DMS 273 (cell line): Measurements from ENCODE around the gene C17orf67.

ENCODE experiments used
- DNase-seq: peaks from one replicate; lab custom pipeline; 2025; ENCODE audit not compliant: unreplicated experiment; lab: John Stamatoyannopoulos, UW

C17orf67 gene

DNA sequence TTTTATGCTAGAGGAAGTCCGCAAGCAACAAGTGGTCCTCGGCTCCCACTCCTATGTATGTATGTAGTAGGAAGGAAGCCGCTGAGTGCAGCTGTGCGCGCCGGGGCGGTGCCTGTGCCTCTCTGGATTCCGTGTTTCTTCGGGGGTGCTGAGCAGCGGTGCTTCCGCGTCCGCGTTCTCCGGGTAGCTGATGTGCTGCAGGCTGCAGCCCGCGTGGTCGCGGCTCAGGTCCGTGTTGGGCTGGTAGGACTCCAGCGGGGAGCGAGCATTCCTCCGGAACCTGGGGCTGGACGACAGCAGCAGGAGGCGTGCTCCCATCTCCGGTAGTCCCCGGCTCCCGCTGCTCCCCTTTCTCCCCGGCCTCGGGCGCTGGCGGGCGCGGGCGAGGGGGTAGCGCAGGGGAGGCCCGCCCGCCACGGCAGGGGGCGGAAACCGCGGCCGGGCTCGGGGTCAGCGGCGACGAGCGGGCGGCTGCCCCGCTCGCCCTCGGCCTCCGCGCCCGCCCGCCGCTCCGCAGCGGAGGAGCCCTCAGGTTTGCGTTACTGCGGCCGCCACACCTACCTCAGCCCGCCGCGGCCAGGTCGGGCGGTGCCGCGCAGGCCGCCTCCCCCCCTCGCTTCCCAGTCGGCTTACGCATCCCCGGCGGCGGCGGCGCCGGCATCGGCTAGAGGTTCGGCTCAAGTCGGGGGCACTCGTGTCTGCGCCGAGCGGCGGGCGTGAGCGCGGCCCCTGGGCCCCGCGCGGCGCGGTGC is 487 bp downstream of the C17orf67 start:
- peak; percentile 96 for DNase-seq

DNA sequence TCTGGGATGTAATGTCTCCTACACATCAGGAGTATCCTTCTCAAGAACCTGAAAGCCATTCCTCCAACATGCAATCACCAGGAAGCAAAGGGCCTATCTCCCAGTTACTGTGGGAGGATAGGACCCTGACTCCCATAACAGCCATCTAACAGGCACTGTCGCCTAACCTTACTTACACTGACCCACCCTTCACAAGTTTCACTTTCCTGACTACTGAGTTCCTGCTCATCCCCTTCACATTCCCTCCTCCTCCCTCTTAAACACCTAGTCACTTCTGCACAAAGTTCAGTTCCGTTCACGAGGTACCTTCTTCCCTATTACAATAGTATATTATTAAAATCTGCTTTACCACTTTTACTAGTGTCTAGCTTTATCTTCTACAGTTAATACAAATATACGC is 1.3 kb downstream of the C17orf67 start:
- peak; percentile 39 for DNase-seq

DNA sequence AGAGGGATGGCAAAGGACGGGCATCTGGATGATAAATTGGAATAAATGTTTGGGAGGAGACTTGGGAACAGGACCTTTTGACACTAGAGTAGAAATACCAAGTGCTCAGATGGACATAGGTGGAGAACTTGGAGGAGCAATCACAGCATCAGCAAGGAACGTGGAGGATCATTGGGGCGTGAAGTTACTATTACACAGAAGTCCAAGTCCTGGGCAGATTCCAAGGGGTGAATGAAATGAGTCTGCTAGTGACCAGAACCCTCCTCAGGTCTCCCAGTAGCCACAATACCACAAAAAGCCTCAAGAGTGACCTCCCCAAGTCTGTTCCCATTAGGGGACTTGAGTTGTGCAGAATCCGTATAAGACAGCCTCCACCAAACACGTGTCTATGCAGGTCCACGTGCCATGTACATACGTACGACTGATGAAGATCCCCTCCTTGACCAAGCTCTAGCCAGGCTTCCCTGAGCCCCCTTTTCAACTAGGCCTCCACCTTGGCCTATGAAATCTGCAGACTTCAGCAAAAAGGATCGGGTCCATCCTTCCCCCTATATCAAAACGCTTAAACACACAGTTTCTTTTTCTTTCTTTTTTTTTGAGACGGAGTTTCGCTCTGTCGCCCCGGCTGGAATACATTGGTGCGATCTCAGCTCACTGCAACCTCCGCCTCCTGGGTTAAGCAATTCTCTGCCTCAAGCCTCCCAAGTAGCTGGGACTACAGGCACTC is 2.2 kb downstream of the C17orf67 start:
- DNase-seq, result no peak

DNA sequence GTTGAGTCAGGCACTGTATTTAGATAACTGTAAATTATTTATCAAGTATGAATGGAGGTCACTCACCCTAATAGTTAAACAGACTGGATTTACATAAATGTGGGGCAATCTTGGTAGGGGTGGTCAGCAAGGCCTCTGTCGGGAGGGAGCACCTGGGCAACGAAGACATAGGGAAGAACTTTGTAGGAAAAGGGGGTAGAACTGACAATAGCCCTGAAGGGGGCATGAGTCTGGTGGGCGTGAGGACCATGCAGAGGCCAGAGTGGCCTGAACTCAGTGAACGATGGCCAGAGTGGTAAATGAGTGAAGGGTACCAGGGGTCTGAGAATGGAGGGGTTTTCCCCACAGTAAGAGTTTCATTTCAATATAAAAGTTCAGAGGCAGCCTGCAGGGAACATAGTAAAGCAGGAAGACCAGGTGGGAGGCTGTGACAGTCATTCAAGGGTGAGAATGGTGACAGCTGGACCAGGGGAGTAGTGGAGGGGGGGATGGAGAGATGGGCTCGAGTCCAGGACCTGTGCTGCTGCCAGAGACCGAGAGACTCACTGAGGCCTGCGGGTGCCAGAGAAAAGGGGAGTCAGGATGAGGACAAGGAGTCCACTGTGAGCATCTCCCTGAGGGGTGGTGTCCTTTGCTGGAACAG is 2.9 kb downstream of the C17orf67 start:
- peak; percentile 71 for DNase-seq

DNA sequence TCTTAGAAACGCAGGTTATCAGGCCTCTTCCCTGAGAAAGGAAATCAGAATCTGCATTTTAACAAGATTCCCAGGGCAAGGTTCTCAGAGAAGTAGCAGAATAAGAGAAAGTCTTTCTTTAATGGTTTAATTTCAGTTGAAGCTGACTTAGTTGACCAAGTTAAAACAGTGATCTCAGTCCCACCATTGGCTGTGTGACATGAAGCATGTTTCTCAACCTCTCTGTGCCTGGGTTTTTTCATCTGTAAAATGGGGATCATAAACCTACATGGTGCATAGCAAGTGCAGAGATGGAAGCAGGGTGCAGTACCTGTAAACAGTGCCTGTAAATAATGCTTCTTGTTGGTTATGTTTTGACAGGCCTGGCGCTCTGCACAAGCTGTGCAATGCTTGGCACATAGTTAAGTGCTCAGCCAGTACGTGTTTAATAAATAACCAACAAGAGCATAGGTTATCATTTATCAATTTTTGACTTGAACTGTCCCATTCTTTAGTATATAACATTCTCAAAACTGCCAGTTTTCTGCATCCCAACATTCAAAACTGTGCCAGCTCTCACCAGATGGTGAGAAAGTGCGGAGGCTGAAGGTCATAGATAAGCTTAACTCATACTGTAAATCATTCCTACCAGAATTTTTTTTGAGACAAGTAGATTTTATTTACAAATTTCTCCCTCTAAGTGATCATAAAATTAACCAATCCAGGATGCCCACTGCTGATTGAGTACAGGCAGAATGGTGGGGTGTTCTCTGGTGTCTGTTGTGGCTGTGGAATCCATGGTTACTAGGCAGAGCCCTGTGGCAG is 6.9 kb downstream of the C17orf67 start:
- DNase-seq, result peak; percentile 39

DNA sequence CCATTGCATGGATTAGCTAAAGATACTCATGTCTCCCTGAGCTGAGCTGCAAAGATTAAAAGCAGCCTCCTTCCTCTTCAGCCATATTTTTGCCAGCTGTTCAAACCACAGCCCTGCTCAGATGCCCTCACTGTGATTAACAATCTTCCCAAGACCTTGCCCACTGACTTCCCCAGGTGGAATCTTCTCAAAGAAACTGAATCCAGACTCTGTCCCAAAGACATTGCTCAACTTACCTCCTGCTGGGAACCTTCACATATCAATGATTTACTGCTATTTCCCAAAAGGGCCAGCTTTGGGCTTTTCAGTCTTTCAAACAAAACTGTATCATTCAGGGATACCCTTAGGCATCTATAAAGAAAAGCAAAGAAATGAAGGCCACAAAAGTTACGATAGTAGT is 9.2 kb downstream of the C17orf67 start:
- DNase-seq, result no peak

DNA sequence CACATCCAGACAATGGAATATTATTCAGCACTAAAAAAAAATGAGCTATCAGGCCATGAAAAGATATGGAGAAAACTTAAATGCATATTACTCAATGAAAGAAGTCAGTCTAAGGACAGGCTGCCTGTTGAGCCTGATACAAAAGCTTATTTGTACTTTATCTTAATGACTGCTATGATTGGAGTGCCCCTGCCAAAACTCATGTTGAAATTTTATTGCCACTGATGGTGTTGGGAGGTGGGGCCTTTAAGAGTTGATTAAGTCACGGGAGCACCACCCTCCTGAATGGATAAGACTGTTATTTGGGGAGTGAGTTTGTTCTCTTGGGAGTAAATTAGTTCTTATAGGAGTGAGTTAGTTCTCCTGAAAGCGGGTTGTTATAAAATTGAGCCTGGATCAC is 9.9 kb downstream of the C17orf67 start:
- DNase-seq, result no peak

DNA sequence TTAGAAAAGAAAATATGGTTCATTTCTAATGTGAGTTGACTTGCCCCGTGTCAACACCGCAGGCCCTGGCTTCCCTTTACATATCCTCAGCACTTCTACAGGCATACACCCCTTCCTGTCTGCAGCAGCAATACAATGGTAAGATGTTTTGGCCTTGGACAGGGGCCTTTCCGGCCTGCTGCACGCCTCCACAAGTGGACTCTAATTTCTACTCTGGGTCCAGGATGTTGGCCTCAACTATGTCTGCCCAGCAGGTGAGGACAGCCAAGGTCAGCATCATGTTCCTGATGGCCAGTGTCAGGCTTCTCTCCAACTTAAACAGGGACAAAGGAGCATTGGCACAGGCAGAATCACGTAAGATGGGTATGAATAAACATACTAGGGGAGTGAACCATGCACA is 11.0 kb downstream of the C17orf67 start:
- no peak for DNase-seq

DNA sequence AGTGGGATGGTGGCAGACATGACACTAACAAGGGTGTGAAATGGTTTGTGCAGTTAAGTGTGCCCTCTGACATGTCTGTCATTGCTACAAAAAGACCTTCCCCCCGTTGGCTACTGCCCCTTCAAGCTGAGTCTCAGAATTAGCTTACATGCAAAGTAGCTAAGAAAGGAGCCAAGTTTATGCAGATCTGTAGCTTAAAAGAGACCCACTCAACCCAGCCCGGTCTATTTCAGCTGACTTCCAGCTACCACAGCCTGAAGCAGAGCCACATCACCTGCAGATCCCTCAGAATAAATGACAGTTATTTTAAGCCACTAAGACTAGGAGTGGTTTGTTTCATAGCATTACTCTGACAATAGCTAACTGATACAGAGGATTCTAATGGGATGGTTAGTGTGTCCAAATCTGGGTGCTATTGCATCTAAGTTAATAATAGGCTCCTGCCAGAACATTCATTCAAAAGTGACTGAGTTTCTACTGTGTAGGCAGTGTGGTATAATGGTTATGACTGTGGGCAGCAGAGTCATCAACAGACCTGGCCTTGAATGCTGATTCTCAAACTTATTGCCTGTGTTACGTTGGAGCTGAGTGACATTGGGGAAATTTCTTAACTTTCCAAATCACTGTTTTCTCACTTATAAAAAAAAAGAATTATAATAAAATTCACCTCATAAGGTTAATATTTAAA is 11.7 kb downstream of the C17orf67 start:
- no peak for DNase-seq

DNA sequence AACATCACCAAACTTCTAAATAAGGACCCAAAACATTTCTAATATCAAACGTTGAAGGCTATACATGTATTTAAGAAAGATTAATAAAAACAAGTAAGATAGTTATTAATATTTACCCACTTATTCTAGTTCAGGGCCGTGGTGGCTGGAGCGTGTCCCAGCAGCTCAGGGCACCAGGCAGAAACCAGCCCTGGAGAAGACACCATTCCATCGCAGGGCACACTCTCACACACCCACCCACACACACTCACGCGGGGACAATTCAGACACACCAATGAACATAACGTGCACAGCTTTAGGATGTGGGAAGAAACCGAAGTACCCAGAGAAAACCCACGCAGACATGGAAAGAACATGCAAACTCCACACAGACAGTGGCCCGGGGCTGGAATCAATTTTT is 13.5 kb downstream of the C17orf67 start:
- no peak for DNase-seq

DNA sequence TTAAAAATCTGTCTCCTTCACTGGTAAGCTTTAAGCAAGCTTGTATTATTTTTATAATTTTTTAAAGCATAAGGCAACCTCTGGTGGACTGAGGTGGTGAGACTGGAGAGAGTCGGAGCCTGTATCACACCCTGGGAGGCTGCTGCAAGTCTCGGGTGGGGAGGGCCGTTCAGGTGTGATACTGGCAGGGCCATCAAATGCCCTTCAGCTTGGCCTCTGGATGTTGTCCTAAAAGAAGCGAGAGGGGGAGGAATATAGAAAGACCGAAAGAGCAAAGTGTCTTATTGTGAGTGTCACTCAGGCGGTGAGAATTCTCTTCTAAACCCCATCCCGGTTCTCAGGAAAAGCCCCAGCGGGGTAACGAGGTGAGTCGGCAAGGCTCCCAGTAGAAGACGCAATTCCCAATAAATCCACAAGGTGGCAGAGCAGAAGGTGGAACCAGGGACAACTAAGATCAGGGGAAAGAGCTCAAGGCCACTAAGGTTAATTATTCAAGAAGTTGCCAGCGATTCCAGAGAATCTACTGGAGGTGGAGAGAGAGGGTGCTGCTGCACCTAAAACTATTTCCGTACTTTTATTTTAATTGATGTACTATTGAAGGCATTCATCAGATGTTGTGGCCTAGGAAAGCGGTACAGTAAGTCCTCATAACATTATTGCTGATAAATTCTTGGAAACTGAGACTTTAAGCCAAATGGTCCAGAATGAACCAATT is 14.1 kb downstream of the C17orf67 start:
- DNase-seq, result peak; percentile 93

DNA sequence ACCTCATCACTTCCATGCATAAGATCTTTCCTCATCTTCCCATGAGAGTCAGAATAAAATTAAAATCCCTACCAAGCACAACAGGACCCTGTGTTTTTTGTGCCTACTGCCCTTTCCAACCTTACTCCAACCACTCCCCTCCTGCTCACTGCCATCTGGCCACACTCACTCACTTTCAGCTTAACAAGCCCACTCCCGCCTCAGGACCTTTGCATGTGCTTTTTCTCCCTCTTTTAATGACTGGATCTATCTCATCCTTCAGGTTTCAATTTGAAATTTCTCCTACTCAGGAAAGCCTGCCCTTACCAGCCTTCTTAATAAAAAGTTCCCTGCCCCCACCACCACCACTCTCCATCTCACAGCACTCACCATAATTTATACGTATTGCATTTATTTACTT is 14.7 kb downstream of the C17orf67 start:
- no peak for DNase-seq

DNA sequence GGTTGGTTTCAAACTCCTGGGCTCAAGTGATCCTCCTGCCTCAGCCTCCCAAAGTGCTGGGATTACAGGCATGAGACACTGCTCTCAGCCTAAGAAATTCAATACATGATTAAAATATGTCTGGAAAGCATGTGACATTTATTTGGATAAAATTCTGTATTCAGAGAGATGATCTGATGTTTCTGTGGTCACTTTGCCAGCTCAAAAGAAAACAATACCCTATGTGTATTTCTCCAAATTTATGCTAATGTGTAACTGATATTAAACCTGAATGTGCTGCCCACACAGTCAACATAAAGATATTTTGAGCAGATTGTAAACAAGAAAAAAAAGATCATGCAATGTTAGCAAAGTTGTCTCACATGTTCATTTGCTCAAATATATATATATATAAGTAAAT is 16.7 kb downstream of the C17orf67 start:
- no peak for DNase-seq

DNA sequence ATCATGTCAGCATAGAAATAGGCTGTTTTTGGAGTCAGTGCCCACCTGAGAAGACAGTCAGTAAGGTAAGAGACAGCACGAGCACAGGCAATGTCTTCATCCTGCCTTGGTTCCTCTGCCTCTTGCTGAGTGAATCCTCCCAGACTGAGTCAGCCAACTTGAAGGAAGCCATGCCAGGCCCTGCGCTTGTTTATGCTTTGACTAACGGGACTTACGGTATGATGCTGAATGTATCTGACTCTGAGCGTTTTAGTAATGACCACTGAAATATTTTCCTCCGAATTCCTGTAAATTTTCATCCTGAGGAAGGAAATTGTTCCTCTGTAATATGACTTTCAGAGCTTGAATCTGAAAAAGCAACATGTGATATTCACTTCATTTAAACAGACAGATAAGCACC is 18.0 kb downstream of the C17orf67 start:
- DNase-seq, result no peak

DNA sequence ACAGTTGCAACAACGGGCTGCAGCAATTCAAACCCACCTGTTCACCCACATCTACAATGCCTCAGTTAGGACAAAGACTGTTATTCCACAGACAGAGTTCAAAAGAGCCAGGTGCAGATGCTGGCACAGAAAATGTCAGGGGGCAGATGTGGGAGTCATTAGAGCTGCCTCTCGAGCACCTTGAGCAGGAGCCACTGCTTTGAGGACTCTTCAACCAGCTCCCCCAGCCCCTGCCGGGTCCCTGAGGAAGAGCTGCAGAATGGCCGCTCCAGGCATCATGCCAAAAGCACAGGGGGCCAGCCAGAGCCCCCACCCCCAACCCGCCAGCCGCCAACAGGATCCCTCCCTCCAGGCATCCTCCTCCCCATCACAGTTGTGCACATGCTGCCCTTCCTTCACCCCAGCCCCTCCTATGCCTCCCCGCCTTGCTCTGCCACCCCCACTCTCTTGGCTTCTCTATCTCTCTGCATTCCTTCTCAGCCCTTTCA is 20.8 kb downstream of the C17orf67 start:
- DNase-seq, result peak; percentile 87

DNA sequence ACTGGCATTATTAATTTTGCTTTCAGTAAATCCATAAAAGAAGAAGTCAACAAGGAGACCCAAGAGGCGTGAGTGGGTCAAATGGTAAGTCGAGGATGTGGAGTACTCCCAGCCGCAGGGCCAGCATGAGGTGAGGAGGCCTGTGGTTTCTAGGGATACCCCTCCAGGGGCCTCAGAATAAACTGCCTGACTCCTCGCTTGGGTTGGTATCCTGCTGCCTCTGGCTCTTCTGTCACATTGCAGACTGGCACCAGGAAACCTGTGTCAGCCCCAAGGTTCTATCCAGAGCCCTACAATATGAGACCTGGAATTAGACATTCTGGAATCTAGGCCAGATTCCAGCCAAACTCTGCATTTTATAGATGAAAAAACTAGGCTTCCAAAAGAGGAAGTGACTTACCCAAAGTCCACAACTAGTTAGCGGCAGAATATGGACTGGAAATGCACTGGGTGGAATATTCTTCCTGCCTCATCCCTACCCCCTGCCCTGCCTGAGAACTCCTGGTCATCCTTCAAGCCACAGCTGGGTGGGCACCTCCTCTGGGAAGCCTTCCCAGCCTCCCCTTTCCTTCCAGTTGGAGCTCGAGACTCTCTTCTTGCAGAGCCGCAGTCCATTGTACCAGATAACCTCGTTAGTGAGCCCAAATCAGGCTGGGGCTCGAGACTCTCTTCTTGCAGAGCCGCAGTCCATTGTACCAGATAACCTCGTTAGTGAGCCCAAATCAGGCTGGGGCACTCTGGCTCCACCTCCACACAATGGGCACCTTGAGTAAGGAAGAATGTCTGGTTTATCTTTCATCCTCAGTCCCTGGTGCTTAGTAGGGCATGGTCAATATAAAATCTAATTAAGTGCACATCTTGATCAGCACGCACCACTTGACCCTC is 22.6 kb downstream of the C17orf67 start:
- DNase-seq, result peak; percentile 56

DNA sequence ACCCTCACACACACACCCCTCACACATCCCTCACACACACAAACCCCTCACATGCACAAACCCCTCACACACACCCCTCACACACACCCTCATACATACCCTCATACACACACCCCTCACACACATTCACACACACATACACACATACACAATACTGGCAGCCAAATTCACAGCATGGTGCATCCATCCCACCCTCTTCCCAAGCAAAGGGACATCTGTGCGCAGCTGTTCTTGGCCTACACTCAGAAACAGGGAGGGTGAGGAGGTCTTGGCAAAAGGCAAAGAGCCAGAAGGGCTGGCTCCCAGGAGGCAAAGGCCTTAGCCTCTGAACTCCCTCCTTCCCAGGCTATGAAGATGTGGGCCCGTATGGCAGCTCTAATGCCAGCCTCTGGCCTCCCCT is 23.4 kb downstream of the C17orf67 start:
- peak; percentile 98 for DNase-seq

DNA sequence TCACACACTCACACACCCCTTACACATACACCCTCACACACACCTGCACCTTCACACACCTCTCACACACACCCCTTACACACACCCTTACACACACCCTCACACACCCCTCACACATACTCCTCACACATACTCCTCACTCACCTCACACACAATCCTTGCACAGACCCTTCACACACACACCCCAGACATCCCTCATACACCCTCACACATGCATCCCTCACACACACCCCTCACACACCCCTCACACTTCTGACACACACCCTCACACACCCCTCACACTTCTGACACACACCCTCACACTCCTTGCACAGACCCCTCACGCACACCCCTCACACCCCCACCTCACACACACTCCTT is 23.9 kb downstream of the C17orf67 start:
- no peak for DNase-seq
